Medulla oblongata (tissue), 1 donor: ENCODE measurements around the gene MXRA5.
"Not testable (repeated sequence)": the region's sequence is repeated elsewhere in the genome, so short reads cannot be mapped to it uniquely, and the experiment has no call there.

Experiments used
- DNase-seq: peaks from one replicate; pipeline ENCODE4 v3.0.0-alpha.2; 2015; ENCODE audit errors: extremely low spot score

The MXRA5 gene

GRCh38 chrX:3343569-3343968 is 2.9 kb downstream of the MXRA5 start:
- DNase-seq: not testable (repeated sequence)

- DNase-seq: no peak
Observed at GRCh38 chrX:3340016-3340415, 6.4 kb downstream of the MXRA5 start.

DNA sequence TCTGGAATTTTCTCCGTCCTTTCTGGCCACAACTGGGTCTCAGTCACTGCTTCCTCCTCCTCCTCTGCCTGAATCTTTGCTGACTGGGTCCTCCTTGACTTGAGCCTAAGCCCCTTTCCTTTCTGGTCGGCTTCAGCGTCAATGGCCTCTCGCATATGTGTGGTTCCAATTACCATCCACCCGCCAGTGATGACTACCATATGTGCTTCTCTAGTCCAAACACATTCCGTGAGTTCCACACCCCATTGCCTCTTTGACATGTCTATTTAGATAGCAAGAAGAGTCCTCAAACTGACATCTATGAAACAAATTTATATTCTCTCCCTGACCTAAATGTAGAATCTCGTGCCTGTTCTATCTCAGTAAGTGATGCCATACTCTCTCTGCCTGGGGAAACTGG is 19.8 kb downstream of the MXRA5 start:
- DNase-seq: no peak

DNA sequence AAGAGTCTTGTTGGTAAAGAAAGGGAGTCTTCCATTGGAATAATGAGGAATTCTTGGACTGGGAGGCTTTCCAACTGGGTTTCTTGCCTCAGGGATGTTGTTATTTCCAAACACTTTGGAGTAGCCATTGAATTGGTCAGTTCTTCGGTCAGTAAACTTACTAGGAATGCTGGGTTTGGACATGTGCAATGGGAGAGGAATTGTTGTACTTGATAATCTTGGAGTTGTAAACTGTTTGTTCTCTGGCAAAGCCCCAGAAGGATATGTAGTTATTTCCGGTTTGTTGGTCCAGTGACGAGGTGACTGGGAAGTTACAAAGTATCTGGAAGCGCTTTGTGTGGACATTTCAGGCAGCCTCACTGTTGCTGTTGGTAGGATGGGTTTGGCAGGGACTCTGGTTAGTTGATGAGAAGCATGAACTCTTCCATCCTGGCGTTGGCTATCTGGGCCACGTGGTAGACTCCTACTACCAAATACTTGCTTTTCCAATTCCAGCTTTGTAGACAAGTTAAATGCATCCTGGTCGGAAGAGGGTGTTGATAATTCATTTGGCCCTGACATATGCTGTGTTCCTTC is 25.9 kb downstream of the MXRA5 start:
- DNase-seq: no peak

DNA sequence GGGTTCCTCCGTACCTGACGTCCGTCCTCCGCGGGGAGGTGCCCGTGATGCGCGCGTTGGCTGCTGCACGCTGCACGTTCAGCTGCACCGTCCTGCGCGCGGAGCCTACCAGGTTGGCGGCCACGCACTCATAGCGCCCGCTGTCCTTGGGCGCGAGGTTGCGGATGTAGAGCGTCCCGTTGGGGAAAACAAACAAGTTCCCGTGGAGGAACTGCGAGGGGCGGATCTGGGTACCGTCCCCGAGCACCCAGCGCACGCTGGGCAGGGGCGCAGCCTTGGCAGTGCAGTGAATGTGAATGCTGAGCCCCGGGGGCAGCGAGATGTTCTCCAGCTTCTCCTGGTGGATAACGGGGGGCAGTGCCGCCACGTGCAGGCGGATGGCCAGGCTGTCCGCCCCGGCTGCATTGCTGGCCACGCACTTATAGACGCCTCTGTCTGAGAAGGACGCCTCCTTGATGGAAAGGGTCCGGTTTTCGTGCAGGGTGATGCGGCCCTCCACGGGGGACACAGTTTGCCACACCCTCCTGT is 29.2 kb downstream of the MXRA5 start:
- DNase-seq: no peak

GRCh38 chrX:3312109-3312508 is 34.3 kb downstream of the MXRA5 start:
- DNase-seq: no peak

DNA sequence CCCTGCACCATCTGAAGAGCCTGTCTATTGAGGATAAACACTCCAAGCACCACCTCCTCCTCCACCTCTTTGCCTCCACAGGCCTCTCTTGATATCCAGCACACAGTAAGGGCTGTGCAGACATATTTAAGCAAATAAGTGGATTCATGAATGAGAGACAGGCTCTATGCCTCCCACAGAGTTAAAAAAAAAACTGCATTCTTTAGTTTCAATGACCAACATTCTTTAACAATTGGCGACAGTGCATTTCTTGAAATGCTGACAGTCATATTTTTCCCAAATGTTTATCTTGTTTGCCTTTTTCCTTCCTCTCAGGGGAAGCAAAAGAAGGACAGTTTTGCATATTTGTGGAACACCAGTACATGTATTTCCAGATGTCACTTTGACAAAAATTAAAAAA is 38.6 kb downstream of the MXRA5 start:
- DNase-seq: no peak

GRCh38 chrX:3299636-3300035 is 46.8 kb downstream of the MXRA5 start:
- DNase-seq: no peak

GRCh38 chrX:3295731-3296130 is 50.7 kb downstream of the MXRA5 start:
- no peak for DNase-seq

- no peak for DNase-seq
Observed at GRCh38 chrX:3293251-3293650, 53.2 kb downstream of the MXRA5 start.

GRCh38 chrX:3290561-3290960 is 55.9 kb downstream of the MXRA5 start:
- no peak for DNase-seq

GRCh38 chrX:3286196-3286945 is 60.1 kb downstream of the MXRA5 start:
- DNase-seq: no peak

GRCh38 chrX:3280706-3281105 is 65.7 kb downstream of the MXRA5 start:
- no peak for DNase-seq

GRCh38 chrX:3273668-3274067 is 72.8 kb downstream of the MXRA5 start:
- DNase-seq: not testable (repeated sequence)

DNA sequence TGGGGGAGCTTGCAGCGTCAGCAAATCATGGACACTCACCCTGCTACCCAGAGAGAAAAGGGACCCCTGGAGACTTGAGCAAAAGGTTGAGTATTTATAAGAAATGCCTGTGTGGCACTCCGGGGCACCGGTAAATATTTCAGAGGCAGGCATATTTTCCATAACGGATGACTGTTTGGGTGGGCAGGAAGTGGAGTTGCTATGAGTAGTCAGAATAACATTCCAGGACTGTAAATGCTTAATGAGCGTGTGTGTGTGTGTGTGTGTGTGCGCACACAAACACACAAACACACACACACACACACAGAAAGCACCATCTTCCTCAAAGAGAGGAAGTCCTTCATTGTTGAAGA is 74.6 kb downstream of the MXRA5 start:
- DNase-seq: peak; percentile 7

DNA sequence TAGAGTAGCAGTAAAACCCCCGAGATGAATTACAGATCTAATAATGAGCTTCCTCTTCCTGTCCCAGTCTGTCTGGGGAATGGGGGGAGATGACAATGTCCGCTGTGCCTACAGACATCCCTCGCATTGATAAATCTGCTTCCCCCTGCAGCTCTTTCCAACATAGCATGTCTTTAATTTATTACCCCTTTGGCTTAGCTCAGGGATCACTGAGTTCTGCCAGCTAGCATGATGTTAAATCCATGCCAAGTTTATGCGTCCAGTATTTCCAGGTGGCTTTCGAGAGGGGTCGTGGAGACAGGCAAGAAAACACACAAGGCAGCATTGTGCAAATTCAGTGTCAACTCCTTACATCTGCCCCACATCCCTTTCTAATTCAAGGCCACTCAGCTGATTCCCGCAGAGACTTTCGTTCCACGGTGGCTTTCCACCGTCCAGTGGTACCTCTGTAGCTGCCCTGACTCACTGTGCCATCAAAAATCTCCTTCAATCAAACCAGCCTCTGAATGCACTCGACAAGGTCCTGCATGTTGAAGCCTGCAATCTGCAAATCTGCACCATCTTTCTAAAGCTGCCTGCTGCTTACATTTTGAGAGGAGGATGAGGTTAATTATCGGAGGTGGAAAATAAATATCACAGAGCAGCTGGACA is 75.1 kb downstream of the MXRA5 start:
- DNase-seq: peak; percentile 3

- no peak for DNase-seq
Observed at GRCh38 chrX:3268829-3269228, 77.6 kb downstream of the MXRA5 start.

GRCh38 chrX:3263681-3264126 is 82.7 kb downstream of the MXRA5 start:
- DNase-seq: peak; percentile 34

DNA sequence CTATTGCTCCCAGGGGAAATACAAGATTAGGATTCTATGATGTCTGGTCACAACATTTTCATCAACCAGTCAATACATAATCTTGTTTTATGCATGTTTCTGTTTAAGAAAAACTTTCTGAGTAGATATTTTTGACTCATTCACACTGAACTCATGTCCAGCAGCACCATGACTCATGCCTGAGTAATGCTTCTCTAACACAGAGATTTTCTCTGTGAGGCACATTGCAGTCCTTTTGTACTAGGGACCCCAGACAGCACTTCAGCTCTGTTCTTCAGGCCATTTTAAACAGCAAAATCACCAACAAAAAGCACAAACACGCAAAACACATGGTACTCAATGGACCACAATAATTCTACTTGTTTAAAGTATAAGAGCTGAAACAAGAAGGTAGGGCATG is 83.6 kb downstream of the MXRA5 start:
- DNase-seq: no peak
